Measurements from ENCODE around the gene RASGEF1B.
"Not testable (repeated sequence)": the region's sequence is repeated elsewhere in the genome, so short reads cannot be mapped to it uniquely, and the experiment has no call there.

RASGEF1B gene

GRCh38 chr4:81429031-81429430 is 42.7 kb downstream of the RASGEF1B start:
- DNase-seq: no peak

DNA sequence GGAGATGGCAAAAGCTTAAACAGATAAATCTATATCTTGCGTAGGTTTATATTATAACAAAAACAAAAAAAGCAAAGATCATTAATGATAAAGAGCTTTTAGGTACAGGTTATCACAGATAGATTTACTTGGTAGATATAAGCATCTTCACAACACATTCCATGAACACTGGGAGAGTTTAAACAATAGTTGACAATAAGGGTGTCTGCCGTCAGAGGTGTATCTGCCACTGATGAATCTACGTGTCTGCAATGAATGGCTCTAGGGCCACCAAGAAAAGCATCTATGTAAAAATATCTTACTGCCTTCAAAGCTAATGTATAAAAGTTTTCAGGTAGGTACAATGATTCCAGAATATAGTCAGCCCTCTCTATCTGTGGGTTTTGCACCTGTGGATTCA is 43.7 kb downstream of the RASGEF1B start:
- no peak for DNase-seq

DNA sequence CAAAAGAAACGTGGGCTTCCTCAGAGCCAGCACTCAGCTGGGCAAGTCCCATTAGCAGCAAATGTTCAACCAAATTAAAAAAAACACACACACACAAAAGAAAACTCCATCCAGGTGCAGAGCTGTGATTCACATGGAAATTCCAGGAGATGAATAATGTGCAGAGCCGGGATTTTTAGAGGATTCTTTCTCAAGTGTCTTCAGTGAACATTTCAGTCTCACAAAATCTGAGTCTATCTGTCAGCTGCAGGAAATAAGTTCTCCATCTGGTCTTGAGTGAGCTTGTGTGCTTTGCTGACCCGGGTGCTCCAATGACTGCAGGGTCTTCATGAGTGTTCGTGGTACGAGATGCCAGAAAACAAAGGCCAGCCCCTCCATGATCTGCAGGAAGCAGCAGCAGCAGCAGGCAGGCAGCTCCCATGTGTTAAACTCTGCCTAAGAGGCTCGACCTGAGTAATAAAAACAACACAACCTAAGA is 44.3 kb downstream of the RASGEF1B start:
- DNase-seq: no peak

DNA sequence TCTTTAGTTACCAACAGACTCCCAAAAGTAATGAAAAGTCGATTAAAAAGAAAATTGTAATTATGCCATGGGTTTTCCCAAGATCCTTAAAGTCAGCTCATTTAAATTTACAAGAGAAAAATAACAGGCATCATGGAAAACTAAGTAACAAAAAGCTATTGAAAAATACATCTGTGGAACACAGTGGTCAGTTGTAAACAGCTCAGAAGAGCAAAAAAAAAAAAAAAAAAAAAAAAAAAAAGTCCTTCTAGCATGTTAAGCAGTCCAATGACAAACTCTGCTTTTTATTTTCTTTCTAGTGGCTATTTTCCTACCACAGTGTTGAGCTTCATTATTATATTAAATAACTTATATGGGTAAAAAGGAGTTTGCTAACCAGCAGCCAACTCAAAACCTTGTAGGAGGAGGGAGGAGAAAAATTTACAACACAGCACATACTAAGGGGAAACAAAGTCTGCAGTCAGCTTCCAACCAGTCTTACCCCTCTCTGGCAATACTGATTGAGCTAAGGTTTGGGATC is 44.9 kb downstream of the RASGEF1B start:
- DNase-seq: no peak

DNA sequence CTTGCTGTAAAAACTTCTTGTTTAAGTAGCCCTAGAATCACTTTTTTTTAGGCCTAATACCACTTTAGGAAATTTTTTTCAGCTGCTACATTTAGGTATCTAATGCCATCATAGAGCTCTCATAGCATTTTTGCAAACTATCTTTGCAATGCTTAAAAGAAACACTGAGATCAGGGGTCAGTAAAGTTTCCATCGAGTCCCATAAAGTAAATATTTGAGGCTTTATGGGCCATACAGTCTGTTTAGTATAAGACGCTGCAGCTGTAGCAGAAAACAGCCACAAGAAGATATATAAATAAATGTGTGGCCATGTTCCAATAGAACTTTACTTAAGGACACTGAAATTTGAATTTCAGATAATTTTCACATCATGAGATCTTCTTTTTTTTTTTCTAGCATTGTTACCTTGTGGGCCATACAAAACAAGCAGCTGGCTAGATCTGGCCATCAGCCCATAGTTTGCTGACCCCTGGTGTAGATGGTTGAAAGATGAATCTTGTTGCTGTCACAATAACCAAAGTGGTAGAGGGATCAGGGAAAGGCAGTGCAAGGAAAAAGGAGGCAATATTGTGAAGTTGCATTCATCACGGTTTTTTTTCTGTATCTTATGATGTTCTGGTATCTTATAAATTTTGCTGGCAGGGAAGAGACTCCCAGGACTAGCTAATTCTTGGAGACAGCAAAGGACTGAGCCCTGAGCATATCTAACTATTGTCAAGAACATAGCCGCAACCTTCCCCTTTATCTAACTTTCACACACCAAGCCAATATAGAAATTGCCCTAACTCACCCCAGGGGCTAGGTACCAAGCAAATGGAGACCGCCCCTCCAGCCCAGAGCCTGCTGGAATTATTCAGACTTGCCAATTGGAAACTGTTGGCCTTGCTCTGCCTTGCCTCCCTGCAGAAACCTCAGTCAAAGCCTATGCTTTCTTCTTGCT is 46.6 kb downstream of the RASGEF1B start:
- no peak for DNase-seq

DNA sequence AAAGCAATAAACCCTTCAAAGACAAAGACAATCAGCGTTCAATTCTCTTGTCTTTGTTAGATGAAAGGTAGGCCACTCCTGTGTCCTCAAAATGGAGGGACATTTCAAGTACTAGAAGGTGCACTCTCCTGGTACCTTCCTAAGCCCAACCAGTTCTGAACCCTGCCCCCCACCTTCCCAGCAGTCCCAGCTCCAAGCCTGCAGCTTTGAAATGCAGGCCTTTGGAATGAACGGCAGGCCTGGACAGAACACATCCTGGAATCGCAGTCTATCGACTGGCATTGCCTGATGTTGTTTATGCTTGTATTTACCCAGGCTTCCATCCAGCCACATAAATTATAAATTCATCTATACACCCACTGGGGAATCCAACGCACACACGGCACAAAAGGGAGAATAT is 47.4 kb downstream of the RASGEF1B start:
- DNase-seq: no peak

GRCh38 chr4:81422595-81422994 is 49.1 kb downstream of the RASGEF1B start:
- no peak for DNase-seq

- DNase-seq: no peak
Measured at GRCh38 chr4:81421346-81422218, 50.1 kb downstream of the RASGEF1B start.

DNA sequence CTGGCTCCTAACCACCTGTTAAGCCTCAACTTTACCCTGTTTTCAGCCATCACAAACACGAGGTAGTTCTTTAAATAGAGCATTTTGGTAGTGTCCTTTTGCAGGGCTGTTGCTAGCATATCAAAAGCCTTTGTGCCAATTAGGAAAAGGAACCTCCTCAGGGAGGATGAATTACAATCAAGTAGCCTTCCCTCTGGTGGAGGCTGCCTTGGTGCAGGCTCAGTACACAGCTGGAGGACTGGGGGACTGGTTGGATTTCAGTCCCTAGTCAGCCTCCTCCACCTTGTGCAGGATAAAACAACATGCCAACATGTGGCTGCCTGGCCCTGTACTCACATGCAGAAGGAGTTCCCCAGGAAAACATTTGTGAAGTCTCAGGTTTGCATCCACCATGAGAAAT is 53.1 kb downstream of the RASGEF1B start:
- DNase-seq: no peak

- DNase-seq: no peak
Measured at GRCh38 chr4:81412946-81413495, 58.7 kb downstream of the RASGEF1B start.

DNA sequence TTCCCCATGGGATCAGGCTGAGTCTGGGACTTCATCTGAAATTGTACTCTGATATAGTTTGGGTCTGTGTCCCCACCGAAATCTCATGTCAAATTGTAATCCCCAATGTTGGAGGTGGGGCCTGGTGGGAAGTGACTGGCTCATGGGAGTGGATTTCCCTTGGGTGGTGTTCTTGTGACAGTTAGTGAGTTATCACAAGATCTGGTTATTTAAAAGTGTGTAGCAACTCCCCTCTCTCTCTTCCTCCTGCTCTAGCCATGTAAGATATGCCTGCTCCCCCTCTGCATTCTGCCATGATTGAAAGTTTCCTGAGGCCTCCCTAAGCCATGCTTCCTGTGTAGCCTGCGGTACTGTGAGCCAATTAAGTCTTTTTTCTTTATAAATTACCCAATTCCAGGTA is 61.0 kb downstream of the RASGEF1B start:
- no peak for DNase-seq

- DNase-seq: no peak
Measured at GRCh38 chr4:81409836-81410235, 61.9 kb downstream of the RASGEF1B start.

DNA sequence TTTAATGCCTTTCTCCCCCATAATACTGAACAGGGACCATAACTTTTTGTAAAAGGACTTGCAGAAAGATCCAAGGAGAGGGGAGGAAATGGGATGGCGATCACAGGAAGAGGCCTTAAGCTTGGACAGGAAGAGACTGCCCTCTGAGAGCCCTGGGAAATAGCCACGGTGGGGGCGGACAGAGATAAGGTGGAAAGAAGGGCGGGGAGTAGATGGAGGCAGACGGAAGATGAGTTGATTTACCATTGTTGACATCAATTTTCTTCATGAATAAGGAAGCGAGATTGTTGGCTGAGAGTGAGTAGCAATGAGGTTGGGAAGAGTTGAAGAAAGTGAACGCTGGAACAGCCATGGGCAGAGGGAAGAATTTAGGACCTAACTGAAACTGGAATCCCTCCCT is 63.4 kb downstream of the RASGEF1B start:
- no peak for DNase-seq

DNA sequence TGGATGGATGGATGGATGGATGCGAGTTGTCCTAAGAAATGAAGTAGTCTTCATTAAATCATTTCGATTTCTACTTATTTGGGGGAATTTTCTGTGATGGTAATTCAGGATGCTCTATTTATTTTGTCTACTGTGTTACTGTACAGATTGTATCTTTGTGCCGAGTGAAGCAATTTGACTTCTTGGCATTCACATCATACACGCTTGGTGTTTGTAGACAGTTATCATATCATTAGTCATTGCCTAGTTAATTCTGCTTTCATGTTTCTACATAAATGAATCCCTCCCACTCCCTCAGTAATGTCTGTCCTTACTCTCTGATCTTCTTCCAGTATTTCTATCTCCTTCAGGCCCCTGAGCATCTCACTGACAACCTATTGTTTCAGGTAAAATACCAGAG is 64.0 kb downstream of the RASGEF1B start:
- DNase-seq: no peak

DNA sequence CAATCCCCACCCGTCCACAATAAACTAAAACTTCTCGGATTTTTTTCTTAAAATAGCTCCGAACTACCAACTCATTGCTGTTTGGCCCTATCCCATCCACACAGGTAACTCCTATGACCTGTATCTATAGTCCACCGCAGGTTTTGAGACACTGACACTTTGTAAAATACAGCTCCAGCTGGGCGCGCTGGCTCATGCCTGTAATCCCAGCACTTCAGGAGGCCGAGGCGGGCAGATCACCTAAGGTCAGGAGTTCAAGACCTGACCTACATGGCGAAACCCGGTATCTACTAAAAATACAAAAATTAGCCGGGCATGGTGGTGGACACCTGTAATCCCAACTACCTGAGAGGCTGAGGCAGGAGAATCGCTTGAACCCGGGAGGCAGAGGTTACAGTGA is 65.2 kb downstream of the RASGEF1B start:
- DNase-seq: not testable (repeated sequence)

GRCh38 chr4:81405900-81406401 is 65.8 kb downstream of the RASGEF1B start:
- DNase-seq: peak; percentile 36 to 52

DNA sequence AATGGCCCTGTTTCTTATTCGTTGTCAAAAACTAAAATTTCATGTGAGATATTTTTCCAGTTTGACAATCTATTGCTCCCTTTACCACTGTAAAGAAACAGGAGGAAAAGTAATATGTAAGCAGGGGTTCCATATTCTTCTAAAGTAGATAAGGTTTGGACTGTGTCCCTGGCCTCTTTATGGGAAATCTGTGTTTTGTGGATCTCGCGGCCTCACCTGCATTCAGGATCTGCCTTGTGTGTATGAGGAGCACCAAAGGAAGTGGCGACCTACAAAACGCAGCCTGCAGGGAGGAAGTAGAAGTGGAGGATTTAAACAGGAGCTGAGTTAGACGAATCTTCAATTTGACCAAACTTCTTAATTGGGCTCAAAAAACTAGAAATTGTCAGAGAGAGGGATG is 67.0 kb downstream of the RASGEF1B start:
- no peak for DNase-seq

GRCh38 chr4:81404294-81404693 is 67.4 kb downstream of the RASGEF1B start:
- DNase-seq: no peak

DNA sequence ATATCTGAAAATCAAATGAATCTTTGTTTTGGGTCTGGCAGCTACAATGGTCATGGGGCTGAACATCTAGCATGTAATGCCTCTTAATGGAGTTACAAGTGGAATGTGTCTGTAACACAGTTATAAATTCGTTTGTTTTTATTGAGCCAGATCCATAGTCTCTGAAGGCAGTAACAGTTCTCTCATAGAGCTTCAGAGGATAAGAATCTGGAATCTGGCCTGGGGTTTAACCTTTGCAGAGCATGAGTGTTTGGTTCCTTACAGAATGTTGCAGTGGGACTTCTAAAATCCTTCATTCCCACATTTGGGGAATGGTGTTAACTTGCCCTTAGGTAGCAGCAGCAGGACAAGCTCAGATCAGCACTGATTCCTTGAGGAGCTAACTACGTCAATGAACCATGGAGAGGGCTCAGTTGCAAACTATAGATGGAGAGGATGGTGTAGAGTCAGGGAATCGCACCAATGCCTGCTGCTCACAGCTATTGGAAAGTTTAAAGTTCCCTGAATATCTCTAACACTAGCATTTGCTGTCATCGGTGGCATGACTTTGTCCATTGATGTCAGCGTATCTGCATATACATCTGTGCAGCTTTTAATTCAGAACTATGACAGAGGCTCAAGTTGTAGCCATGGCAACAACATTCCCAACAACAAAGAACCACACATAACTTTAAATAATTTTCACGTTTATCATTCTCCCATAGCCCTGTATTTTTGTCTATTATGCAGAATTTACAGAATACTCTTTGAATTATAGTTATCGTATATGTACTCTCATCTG is 72.2 kb downstream of the RASGEF1B start:
- DNase-seq: no peak

GRCh38 chr4:81398379-81398778 is 73.3 kb downstream of the RASGEF1B start:
- DNase-seq: no peak

DNA sequence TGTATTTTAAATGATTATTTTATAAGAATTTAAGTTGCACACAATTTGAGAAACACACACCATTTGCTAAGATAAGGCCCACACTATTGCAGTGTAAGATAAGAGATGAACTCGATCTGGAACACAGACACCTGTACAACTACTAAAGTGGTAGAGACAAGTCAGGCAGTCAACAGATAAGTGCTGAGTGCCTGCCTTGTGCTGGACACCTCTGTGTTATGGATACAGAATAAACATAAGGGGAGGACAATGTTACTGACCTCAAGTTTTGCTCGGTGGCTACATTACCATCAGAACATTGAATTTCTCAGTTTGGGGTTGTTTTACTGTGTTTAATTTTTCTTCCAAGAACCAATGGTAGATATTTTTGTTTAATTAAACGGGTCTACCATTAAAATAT is 74.1 kb downstream of the RASGEF1B start:
- no peak for DNase-seq

DNA sequence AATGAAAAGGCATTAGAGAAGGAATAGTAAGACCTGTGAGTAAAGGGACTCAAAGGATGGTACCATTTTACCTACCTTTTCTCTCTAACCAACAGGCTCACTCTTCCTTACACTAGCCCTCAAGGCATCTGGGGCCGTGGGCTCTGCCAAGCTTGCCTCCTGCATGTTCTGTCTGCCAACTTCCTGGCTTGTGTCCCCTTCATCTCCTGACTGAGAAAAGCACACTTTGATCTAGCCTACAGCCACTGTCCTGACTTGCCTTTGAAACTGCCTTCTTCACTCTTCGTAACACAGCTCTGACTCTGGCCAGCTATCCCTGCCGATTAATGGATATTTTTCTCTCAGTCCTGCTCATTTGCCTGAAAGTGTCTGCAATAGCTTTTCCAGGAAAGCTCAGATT is 76.5 kb downstream of the RASGEF1B start:
- no peak for DNase-seq
